K562 (cell line): ENCODE results near the gene CHSY1. TPM values are rescaled to one million over a fixed set of nuclear protein-coding genes. Genes with fewer than 3 reads are reported as not detected.

Experiments used
- ASH1L ChIP-seq: fragments of 450-650 bp; IDR thresholded peaks from 2 replicates; pipeline ENCODE4 v1.6.1; 2018; ENCODE audit warnings: borderline replicate concordance, mild to moderate bottlenecking, low read depth; ENCODE audit not compliant: partially characterized antibody
- CCNT2 ChIP-seq: IDR thresholded peaks from 2 replicates; pipeline ENCODE4 v1.6.1; 2011; ENCODE audit warnings: borderline replicate concordance, low read depth, mild to moderate bottlenecking, moderate library complexity, mixed read lengths, low read length; ENCODE audit not compliant: insufficient read length; ENCODE audit errors: extremely low read depth
- ELK1 ChIP-seq: sonication (generic); formaldehyde crosslinking; IDR thresholded peaks from 2 replicates; pipeline ENCODE4 v1.8.1; 2022; ENCODE audit warnings: missing genetic modification reagents
- IFI16 ChIP-seq: fragments of 250-450 bp; sonication (Bioruptor Pico); IDR thresholded peaks from 2 replicates; pipeline ENCODE4 v2.1.2; 2022; ENCODE audit warnings: mild to moderate bottlenecking, inconsistent platforms
- IRF9 ChIP-seq: fragments of 450-650 bp; IDR thresholded peaks from 2 replicates; pipeline ENCODE4 v1.6.1; 2016; ENCODE audit warnings: missing biosample characterization, missing genetic modification characterization
- MBD2 ChIP-seq: sonication (generic); IDR thresholded peaks from 2 replicates; pipeline ENCODE4 v1.6.1; 2016; ENCODE audit warnings: low read depth, borderline replicate concordance
- MITF ChIP-seq: IDR thresholded peaks from 2 replicates; pipeline ENCODE4 v1.6.1; 2014; ENCODE audit warnings: antibody characterized with exemption
- MYC ChIP-seq, 2 experiments: fragments of 250-450 bp in 1 of 2; sonication (Bioruptor Pico) in 1 of 2; IDR thresholded peaks; 2 replicates each; pipeline versions ENCODE4 v1.5.1 to v1.6.1; 2012 to 2021; ENCODE audit warnings: low read depth in 2 of 2, borderline replicate concordance in 1 of 2, improper control_type of control experiment in 1 of 2, low read length in 1 of 2, mild to moderate bottlenecking in 1 of 2, moderate library complexity in 1 of 2
- RAD51 ChIP-seq: fragments of 450-650 bp; IDR thresholded peaks from 2 replicates; pipeline ENCODE4 v1.7.1; 2016; ENCODE audit warnings: low read depth, mild to moderate bottlenecking, borderline replicate concordance
- RBM17 ChIP-seq: fragments of 200-400 bp; formaldehyde crosslinking; IDR thresholded peaks from 2 replicates; pipeline ENCODE4 v1.6.1; 2017; ENCODE audit warnings: low read depth, mild to moderate bottlenecking, low read length, borderline replicate concordance
- SIX5 ChIP-seq, 2 experiments: IDR thresholded peaks; 2 replicates each; pipeline ENCODE4 v1.6.1; 2011; ENCODE audit warnings: low read length in 2 of 2, borderline replicate concordance in 1 of 2, low read depth in 1 of 2, mild to moderate bottlenecking in 1 of 2, moderate library complexity in 1 of 2; ENCODE audit not compliant: insufficient read depth in 1 of 2
- SNIP1 ChIP-seq: fragments of 450-650 bp; IDR thresholded peaks from 2 replicates; pipeline ENCODE4 v1.7.1; 2017; ENCODE audit warnings: low read depth, mild to moderate bottlenecking
- TEAD2 ChIP-seq: fragments of 450-650 bp; IDR thresholded peaks from 2 replicates; pipeline ENCODE4 v1.6.1; 2016; ENCODE audit warnings: missing genetic modification characterization, control low read depth, missing compliant biosample characterization
- THRB ChIP-seq: fragments of 450-650 bp; formaldehyde crosslinking; conservative IDR thresholded peaks from 2 replicates; pipeline ENCODE4 v1.4.0; 2022; ENCODE audit warnings: mild to moderate bottlenecking, missing genetic modification characterization
- ZBTB11 ChIP-seq, 3 experiments: fragments of 200-800 bp in 1 of 3; fragments of 250-450 bp in 1 of 3; fragments of 450-650 bp in 1 of 3; sonication (Bioruptor Pico) in 1 of 3; sonication (Bioruptor generic) in 1 of 3; formaldehyde crosslinking in 1 of 3; IDR thresholded peaks; 2 replicates each; pipeline versions ENCODE4 v1.6.1 to v1.8.0; 2016 to 2022; ENCODE audit warnings: mild to moderate bottlenecking in 2 of 3, missing genetic modification characterization in 2 of 3, missing compliant biosample characterization in 1 of 3, moderate library complexity in 1 of 3
- ZKSCAN8 ChIP-seq: fragments of 200-800 bp; sonication (Bioruptor generic); IDR thresholded peaks from 2 replicates; pipeline ENCODE4 v1.6.1; 2016; ENCODE audit warnings: missing genetic modification characterization, missing compliant biosample characterization
- polyA plus RNA-seq, 8 experiments: library from polyadenylated mRNA; depleted of rRNA in 4 of 8; stranded (reverse) in 5 of 8; unstranded in 3 of 8; fragments of >200 nt; fragmentation: Nextera tagmentation in 2 of 8; fragmentation: Illumina TruSeq in 1 of 8; extraction: Ambion mirVana in 2 of 8; extraction: Trizol in 1 of 8; gene quantifications; 2 replicates each; pipeline versions ENCODE4 v1.2.1 to v1.2.3, GENCODE V29; 2011 to 2014; ENCODE audit warnings: inconsistent platforms in 1 of 8, missing spikeins in 1 of 8
- total RNA-seq, 7 experiments: library from RNA; depleted of rRNA in 6 of 7; stranded (reverse); fragments of >200 nt in 6 of 7; fragmentation: Illumina TruSeq in 2 of 7; extraction: Trizol in 2 of 7; gene quantifications; 2 replicates each; pipeline versions ENCODE4 v1.2.1 to v1.2.3, GENCODE V29; 2011 to 2021; ENCODE audit warnings: low replicate concordance in 1 of 7

The CHSY1 gene
- total and polyA plus RNA-seq, 9 of the 15 experiments (the other 6 are each of a cell fraction or from before 2014, with no cell fraction given), result 7.0 to 16.4 (median 13.4) TPM

- TF ChIP-seq ZBTB11 (CRISPR knock-in tag; IDR thresholded peaks at IDR 0.05) (peak in 1 of 3 experiments; percentile 90; a peak in 2 of 6 replicates), IRF9 (tag) (no peak), SNIP1 (no peak), TEAD2 (tag) (no peak), ZKSCAN8 (CRISPR knock-in tag) (no peak), ASH1L (no peak), MYC (IDR thresholded peaks at IDR 0.05; ENCODE audit: low read depth, low read length) (peak; percentile 89), MYC (CRISPR knock-in tag; IDR thresholded peaks at IDR 0.05; ENCODE audit: borderline replicate concordance, low read depth) (peak; percentile 90; the same call in 1 of the 2 replicates), SIX5 (IDR thresholded peaks at IDR 0.05; ENCODE audit: borderline replicate concordance in 1 of 2, insufficient read depth in 1 of 2, low read depth in 1 of 2, low read length in 2 of 2) (peak in 1 of 2 experiments; percentile 5; a peak in 1 of 4 replicates), ELK1 (CRISPR knock-in tag) (no peak), IFI16 (CRISPR knock-in tag) (no peak), CCNT2 (peak; percentile 86), MBD2 (0 out of 2 replicates have a peak, but pooled peaks have one; percentile 47), MITF (no peak), THRB (CRISPR knock-in tag) (no peak), RBM17 (no peak), RAD51 (peak; percentile 46; the same call in 1 of the 2 replicates)
Observed at GRCh38 chr15:101294731-101295606, 43.1 kb upstream of the CHSY1 start, which contains the start of gene SNRPA1 (continued).
